GM12865 (cell line): ENCODE results near the gene TDRD9.

ENCODE experiments used
- DNase-seq: peaks from one replicate; pipeline ENCODE4 v3.0.0; 2010; ENCODE audit warnings: low read depth
- H3K4me3 ChIP-seq: 2 replicates; pipeline ENCODE4 v1.5.1; 2011; ENCODE audit warnings: mild to moderate bottlenecking, low read depth, low read length, control low read depth
- CTCF ChIP-seq: IDR thresholded peaks from 2 replicates; pipeline ENCODE4 v1.5.1; 2011; ENCODE audit warnings: low read length, control low read depth, low read depth, inconsistent platforms; ENCODE audit not compliant: insufficient read depth; ENCODE audit errors: missing control alignments

TDRD9 gene

GRCh38 chr14:104049576-104050240 lies 121.5 kb downstream of the TDRD9 start:
- TF ChIP-seq CTCF, result no peak
- H3K4me3 ChIP-seq, result no peak overlapping the region
- DNase-seq, result no peak

GRCh38 chr14:104051092-104051813 lies 123.0 kb downstream of the TDRD9 start:
- TF ChIP-seq CTCF, result no peak
- no peak for DNase-seq

GRCh38 chr14:104054222-104054905 lies 126.1 kb downstream of the TDRD9 start:
- TF ChIP-seq CTCF, result no peak
- no peak for DNase-seq
- no peak overlapping the region for H3K4me3 ChIP-seq

More at GRCh38 chr14:104051092-104051813, 123.0 kb downstream of the TDRD9 start:
- H3K4me3 ChIP-seq, result no peak overlapping the region

GRCh38 chr14:104062281-104062680 lies 134.0 kb downstream of the TDRD9 start:
- no peak overlapping the region for H3K4me3 ChIP-seq
- DNase-seq, result no peak
- TF ChIP-seq CTCF, result no peak

GRCh38 chr14:104064003-104064402 lies 135.7 kb downstream of the TDRD9 start:
- no peak for DNase-seq
- H3K4me3 ChIP-seq, result no peak overlapping the region
- TF ChIP-seq CTCF, result no peak

- TF ChIP-seq CTCF, result no peak
- H3K4me3 ChIP-seq, result no peak overlapping the region
- no peak for DNase-seq
Measured at GRCh38 chr14:104066279-104066678, 138.0 kb downstream of the TDRD9 start.
